HL-60 (cell line): ENCODE results near the gene DUSP1.

ENCODE experiments used
- CTCF ChIP-seq: IDR thresholded peaks from one replicate; pipeline ENCODE4 v1.5.1; 2011; ENCODE audit warnings: low read length, control low read depth, inconsistent platforms; ENCODE audit not compliant: insufficient read depth
- GABPA ChIP-seq: IDR thresholded peaks from 2 replicates; pipeline ENCODE4 v1.6.1; 2012; ENCODE audit warnings: low read depth
- POLR2AphosphoS5 ChIP-seq: IDR thresholded peaks from 2 replicates; pipeline ENCODE4 v1.6.1; 2012; ENCODE audit warnings: low read depth

- TF ChIP-seq GABPA = no peak
- TF ChIP-seq POLR2AphosphoS5 = no peak
- TF ChIP-seq CTCF = no peak
These were observed 19.5 kb upstream of the DUSP1 start for GRCh38 chr5:172790496-172790889.
